GM21526 (cell line): Measurements from ENCODE around the gene NETO2.
"Not testable (repeated sequence)": the region's sequence is repeated elsewhere in the genome, so short reads cannot be mapped to it uniquely, and the experiment has no call there.

Source experiments
- ATAC-seq: cut with Tn5 transposase; IDR thresholded peaks from one replicate; pipeline ENCODE4 v1.9.1; 2021; ENCODE audit warnings: moderate library complexity; ENCODE audit not compliant: unreplicated experiment, low FRiP score

NETO2 gene

DNA sequence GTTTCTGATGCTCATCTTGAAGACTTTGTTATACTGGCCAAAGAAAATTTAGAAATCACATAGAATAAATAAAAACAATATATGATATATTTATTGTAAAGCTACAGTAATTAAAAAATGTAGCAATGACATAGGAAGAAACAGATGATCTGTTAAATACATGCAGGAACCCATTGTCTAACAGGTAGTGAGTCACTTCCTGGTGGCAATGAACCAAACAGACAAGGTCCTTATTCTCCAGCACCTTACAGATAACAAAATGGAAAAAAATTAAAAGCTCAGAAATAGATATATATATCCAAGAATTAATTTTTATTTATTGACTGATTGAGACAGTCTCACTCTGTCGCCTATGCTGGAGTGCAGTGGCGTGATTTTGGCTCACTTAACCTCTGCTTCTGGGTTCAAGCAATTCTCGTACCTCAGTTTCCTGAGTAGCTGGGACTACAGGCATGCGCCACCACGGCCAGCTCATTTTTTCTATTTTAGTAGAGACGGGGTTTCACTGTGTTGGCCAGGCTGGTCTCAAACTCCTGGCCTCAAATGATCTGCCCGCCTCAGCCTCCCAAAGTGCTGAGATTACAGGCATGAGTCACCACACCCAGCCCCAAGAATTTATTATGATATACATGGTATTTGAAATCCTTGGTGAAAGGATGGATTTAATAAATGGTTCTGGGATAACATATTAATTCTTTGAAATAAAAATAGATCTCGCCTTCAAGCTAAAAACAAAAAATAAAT is 7.5 kb downstream of the NETO2 start:
- ATAC-seq = no peak

DNA sequence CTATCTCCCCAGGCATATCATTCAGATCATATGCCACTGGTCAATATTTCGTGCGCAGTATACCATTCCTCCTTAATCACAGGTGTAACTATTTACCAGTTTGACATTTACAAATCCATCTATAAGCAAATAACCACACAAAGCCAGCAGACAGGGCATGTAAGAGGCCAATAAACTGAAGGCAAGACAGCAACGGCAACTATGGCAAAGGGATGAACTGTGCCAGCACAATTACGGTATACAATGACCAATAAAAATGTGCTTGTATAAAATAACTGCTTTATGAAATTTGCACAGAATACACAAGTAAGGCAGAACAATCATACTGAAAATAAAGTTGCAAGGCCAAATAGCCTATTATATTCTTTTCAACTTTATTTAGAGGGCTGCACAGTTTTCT is 9.2 kb downstream of the NETO2 start:
- no peak for ATAC-seq

DNA sequence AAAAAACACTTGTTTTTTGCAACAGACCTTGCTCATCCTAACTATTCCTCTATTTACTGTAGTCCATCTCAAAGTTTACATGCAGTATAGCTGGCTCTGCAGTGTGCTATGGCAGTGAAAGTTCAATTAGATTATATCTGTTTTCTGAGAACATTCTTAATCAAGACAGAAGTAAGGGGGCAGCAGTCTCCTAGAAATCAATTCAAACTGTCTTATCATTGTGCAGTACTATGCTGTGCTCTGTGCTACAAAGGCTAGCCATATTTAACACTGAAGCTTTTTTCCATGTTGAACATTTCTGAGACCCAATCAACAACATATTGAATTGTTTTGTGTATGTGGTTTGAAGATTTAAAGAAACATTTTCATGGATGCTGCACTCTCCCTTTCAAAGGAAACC is 11.4 kb downstream of the NETO2 start:
- ATAC-seq = no peak

DNA sequence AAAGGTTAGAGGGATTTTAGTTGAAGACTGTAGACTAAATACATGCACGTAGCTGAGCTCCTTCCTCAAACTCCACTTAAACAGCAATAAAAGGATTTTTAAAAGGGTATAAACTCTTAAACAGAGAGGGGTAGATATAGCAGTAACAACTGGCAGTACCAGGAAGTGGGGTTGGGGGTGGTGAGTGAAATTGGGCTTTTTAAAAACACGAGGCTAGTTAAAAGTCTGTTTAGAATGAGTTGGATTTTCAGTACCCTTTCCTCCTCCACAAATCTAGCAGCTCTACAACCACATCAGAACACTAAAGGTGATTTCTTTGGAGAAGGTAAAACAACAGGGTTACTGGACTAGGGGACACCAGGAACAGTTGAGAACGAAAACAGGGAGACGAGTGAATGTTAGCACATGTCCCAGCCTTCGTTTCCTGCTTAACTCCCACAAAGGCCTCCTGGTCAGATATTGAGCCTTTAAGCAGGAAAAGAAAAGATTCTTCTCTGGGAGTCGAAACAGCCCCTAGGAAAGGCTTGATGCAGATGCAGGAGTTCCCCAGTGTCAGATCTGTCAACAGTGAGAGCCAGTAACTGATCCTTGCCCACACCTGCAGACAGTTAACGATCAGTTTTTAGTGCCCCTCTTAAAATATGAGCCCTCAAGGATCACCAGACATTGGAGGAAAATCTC is 13.8 kb downstream of the NETO2 start:
- ATAC-seq = no peak

DNA sequence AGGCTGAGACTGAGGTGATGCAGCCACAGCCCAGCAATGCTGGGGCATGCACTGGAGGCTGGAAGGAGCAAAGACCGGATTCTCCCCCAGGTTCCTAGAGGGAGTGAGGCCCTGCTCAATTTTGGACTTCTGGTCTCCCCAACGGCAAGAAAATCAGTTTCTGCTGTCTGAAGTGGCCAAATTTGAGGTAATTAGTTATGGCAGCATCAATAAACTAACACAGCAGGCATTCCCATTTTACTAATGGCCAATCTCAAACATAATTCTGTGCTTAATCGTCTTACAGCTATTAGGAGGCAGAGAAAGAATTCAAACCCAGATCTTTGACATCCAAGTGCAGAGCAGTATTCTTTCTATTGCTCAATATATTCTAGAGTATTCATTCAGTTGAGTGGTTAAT is 16.2 kb downstream of the NETO2 start:
- ATAC-seq = no peak

DNA sequence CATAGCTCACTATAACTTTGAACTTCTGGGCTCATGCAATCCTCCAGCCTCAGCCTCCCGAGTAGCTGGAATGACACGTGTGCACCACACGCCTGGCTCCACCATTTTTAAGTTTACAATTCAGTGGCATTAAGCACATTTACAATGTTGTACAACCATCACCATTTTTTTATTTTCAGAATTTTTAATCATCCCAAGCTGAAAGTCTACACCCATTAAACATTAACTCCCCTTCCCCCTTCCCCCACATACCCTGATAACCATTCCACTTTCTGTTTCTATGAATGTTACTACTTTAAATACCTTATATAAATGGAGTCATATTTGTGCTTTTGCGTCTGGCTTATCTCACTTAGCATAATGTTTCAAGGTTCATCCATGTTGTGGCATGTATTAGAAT is 18.0 kb downstream of the NETO2 start:
- no peak for ATAC-seq

DNA sequence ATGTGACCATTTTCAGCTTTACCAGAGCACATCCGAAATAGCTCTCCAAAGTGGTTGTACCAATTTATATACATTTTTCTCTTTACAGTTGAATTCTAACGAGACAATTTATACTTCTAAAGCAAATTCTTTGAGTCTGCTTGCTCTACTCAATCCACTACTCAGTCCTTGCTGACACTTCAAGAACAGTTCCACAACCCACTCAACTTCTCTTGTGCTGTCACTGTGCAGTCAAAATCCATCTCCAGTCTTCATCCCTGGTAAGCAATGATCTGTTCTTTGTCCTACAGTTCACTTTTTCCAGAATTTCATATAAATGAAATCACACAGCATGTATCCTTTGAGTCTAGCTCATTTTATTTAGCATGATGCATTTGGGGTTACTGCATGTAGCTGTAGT is 30.6 kb downstream of the NETO2 start:
- no peak for ATAC-seq

DNA sequence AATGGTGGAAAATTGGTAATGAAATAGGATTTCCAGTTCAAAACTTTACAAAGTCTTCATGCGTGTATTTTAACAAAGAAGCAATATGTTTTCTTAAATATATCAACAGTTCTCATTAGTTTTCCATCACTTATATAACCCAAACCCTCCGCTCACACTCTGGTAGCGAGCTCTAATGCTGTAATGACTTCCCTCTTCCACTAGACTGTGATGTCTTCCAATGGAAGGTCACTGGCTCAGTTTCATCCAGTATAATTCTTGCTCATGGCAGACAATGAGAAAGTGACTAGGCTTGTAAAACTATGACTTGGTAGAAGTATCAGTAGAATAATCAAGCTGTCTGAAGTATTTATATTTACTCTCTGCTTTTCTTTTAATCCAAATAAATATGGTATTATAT is 32.8 kb downstream of the NETO2 start:
- no peak for ATAC-seq

DNA sequence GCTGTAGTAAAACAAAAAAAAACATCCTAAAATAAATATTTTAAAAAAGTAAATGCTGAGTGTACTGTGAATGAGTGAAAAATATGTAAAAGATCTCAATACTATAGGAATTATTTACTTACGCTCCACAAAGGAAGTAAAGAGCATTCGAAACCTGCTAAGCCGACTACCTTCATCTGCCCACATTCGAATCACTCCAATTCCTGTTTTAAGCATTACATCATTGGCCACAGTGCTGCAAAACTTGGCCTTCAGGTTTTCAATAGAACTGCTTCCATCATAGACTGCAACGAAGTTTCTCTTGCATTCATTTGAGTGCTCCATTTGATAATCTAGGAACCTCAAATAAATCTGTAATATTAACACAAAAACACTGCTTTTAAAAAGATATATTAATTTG is 34.4 kb downstream of the NETO2 start:
- ATAC-seq = no peak

DNA sequence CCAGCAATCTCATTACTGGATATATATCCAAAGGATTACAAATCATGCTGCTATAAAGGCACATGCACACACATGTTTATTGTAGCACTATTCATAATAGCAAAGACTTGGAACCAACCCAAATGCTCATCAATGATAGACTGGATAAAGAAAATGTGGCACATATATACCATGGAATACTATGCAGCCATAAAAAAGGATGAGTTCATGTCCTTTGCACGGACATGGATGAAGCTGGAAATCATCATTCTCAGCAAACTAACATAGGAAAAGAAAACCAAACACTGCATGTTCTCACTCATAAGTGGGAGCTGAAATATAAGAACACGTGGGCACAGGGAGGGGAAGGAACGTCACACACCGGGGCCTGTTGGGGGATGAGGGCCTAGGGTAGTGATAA is 40.8 kb downstream of the NETO2 start:
- not testable (repeated sequence) for ATAC-seq

DNA sequence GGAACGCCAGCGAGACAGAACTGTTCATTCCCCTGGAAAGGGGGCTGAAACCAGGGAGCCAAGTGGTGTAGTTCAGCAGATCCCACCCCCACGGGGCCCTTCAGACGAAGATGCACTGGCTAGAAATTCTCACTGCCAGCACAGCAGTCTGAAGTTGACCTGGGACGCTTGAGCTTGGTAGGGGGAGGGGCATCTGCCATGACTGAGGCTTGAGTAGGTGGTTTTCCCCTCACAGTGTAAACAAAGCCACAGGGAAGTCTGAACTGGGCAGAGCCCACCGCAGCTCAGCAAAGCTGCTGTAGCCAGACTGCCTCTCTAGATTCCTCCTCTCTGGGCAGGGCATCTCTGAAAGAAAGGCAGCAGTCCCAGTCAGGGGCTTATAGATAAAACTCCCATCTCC is 46.6 kb downstream of the NETO2 start:
- ATAC-seq = not testable (repeated sequence)

DNA sequence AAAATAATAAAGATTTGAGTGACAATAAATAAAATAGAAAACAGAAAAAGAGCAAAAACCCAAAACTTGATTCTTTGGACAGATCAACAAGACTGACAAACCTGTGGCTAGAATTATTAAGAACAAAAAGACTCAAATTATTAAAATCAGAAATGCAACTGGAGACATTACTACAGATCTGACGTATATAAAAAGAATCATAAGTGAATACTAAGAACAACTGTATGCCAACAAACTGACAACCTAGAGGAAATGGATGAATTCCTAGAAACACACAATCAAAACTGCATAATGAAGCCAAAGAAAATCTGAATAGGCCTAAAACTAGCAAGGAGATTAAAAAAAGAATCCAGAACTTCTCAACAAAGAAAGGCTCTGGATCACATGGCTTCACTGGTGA is 47.4 kb downstream of the NETO2 start:
- no peak for ATAC-seq

DNA sequence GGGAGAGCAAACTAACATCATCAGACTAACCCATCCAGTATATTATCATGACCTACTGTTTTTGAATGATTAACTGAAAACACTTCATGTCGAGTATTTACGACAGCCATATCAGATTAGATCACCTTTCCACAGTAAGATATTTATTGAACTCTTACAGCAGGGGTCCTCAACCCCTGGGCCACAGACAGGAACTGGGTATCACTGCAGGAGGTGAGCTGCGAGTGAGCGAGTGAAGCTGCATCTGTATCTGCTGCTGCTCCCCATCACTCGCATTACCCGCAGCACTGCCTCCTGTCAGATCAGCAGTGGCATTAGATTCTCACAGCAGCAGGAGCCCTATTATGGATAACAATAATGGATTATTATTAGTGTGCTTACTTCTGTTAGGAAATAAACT is 59.5 kb downstream of the NETO2 start:
- ATAC-seq = no peak

DNA sequence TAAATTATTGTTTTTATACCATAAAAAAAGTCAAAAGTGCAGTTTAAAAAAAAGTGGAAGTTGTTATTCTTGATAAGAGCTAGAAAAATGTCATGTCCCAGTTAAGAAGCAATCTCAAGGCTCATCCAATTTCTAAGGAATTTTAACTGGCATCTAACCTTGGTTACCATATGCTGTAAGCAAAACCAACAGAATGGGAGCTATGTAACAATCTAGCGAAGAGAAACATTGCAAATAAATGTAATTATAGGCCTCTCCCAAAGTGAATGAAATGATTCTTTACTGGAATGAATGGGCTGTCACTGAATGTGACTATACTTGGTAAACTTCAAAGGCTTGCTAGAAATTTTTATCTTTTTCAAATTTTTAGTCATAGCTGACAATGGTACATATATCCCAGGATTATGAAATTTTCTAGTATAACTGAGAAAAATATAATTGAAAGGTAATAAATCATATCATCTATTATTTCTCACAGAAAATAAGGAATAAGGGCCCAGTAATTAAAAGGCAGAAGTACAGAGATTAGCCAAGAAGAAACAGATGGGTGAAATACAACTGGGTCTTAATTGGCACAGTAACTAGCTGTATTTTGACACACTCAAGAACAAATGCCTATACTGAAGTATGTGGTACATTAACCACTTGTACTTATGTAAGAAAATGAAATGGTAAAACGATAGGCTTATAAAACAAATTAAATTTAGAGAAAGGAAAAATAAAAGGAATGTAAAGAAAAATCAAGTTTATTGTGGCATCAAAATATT is 61.5 kb downstream of the NETO2 start:
- no peak for ATAC-seq

DNA sequence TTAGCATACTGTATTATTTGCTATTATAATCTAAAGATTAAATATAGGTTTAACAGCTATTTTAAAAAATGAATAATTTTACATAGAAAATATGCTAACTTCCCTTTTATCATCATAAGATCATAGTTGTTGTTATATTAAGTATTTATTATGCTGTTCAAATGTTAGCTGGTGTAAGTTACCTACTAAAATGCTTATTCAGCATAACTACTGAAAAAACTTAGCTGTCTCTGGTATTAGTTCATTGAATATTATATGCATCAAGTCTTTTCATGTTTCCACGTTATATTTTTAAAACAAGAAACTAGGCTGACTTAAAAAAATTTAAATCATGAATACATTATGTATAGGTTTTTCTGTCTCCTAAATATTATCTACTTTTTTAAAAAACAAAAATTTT is 62.6 kb downstream of the NETO2 start:
- ATAC-seq = no peak

DNA sequence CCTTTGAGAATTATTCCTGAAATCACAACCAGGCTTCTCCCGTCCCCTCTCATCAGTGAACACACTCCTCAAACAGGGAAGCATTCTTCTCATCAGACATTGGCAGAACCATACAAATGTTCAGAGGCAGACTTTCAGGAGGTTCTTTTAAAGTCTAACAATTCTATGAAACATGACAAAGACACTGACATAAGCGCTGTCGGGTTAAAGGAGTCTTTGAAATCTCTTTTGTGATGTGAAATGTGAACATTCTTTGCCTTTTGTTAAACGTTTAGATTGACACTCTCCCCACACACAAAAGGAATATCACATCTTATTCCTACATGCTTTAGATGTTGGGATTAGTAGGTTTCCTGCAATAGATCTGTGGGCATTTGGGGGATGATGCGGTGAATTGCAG is 63.9 kb downstream of the NETO2 start:
- ATAC-seq = no peak

DNA sequence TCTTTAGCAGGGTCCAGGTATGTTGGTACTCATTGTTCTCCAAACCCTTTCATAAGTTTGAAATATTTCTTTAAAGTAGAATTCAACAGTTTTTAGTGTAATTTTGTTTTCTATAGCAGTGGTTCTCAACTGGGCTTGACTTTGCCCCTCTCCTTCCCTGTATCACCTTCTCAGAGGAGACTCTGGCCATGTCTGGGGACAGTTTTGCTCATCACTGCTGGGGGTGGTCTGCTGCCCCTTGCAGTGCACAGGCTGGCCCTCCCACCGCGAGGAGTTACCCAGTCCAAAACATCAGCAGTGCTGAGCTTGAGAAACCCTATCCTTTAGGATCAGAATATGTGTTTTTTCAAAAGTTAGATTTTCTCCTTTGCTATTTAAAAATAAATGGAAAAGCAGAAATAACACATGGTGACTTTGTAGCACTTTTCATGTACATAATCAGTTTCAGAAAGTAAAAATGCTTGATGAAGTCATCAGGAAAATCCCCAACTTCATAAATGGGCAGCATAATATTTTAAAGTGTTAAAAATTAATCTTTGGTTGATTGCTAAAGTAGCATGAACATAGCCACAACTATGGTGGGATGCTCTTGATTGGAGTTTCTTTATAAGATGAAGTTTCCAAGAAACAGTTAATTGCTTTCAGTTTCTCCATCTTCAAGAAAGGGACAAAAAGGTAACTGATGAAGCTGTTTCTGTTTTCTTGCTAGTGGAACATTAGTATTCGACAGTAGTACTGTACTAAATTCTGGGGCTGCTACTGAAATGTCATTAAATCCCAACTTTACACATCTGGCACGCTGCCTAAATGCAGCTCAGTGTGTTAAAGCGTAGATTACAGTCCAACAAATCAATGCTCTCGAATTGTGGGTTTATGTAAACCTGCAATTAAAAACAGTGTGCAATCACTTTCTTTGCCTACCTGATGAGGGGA is 70.3 kb downstream of the NETO2 start:
- ATAC-seq = no peak

DNA sequence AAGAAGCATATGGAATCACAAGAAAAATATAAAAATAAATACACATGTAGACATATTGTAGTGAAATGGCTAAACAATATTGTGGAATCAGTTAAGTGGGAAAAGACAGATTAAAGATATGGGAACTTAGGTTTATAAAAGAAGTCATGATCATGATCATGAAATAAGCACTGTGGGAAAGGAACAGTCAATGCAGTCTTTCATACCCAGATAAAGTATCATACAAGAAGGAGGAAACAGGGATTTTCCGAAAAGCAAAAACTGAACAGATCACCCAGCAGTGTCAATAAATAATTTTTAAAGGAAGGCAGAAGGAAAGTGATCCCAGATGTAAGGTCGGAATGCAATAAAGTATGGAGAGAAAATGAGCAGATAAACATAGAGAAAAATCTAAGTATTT is 71.6 kb downstream of the NETO2 start:
- ATAC-seq = no peak

DNA sequence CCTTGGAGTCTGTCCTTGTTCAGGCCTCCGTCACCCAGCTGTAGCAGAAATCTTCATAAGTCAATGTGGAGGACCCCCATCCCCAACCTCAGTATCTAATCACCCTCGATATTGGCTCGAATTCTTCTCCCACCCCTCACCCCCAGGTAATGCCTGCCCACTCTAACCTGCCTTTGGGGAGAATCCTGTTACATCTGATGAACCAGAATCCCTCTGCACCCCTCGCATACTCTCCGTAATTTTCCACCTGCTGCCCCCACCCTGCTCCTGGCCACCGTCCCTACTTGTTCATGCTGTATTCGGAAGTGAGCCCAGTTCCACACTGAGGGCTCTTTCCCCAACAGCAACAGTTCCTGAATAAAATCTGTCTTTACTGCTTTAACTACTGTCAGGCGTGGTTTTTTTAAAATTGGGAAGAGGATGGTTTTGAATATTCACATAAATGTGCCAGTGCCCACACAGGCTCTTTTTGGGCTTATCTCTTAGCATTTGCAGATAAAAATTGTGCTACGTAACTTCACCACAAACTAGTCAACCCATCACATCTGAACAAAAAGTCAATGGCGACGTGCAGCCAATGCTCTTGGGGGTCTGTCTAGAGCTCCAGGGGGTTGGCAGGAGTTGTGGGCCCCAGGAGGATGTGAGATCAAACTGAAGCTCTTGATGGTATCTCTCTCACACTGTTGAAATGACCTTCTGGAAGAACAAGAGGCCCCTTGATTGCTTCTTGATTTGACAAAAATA is 73.7 kb downstream of the NETO2 start:
- no peak for ATAC-seq

DNA sequence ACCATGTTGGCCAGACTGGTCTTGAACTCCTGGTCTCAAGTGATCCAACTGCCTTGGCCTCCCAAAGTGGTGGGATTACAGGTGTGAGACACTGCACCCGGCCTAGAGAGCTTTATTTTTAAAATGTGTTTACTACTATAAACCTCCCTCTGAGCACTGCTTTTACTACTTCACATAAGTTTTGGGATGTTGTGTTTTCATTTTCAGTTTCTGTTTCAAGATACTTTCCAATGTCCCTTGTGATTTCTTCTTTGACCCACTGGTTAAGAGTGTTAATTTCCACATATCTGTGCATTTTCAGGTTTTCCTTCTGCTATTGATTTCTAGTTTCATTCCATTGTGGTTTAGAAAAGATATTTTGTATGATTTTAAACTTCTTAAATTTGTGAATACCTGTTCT is 74.4 kb downstream of the NETO2 start:
- ATAC-seq = no peak
